ENCODE measurements around the gene TACC3.

TACC3 gene

DNA sequence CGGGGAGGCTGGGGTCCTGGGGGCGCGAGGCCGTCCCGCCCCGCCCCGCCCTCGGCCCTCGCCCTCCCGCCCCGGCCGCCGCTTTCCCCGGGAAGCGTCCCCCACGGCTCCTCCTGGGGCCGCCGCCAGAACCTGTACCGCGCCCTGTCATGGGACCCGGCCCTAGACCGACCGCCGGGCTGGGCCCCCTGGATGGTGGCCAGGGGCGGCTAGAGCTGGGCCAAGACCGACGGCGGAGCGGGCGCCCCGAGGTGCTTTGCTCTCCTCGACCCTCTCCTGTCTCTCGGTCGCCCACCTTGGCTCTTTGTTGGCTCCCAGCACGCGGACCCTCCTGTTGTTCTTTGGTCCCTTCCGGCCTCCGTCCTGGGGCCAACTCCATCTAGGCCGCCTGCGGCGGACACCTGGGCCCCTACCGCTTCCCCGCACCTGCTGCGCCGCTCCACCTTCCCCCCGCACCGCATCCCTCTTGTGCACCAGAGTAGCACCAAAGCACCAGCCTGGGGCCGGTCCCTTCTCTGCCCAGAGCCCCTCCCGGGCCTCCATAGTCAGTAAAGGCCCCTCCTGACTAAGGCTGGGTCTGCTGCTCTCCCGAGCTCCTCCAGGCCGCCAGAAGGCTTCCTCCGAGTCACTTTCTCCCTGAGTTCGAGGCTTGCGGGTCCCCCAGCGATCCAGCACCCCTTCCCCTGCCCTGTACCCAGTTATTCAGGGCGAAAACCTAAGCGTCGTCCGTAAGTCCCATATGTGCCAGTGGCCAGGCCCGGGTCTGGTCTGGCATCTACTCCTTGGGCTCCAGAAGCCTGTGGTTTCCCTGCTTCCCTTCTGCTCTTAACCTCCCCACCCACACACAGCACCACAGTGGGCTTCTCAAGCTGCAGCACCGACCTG is 587 bp downstream of the TACC3 start:
- no peak for DNase-seq

DNA sequence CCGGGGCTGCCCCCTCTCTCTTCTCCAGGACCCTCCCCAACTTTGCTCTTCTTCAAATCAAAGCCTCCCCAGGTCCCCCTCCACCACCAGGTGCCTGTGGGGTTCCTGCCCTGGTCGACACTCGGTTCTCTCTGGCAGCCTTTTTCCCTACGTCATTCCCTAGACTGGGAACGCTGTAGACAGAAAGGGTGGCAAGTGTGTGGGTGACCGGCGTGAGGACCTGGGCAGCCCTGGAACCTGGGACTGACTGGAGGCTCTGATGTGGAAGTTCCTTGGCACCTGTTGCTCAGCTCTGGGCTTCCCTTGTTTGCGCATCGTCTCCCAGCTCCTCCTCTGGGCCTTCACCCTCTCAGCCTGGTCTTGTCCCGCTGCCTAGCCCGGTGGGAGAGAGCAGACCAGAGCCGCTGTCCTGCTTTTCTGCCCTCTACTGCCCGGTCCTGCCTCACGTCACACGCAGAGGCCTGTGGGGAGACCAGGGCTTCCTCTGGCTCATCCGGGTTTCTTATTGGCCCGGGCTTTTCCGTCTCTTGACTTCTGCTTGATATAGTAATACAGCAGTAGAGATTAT is 1.3 kb downstream of the TACC3 start:
- no peak for DNase-seq

DNA sequence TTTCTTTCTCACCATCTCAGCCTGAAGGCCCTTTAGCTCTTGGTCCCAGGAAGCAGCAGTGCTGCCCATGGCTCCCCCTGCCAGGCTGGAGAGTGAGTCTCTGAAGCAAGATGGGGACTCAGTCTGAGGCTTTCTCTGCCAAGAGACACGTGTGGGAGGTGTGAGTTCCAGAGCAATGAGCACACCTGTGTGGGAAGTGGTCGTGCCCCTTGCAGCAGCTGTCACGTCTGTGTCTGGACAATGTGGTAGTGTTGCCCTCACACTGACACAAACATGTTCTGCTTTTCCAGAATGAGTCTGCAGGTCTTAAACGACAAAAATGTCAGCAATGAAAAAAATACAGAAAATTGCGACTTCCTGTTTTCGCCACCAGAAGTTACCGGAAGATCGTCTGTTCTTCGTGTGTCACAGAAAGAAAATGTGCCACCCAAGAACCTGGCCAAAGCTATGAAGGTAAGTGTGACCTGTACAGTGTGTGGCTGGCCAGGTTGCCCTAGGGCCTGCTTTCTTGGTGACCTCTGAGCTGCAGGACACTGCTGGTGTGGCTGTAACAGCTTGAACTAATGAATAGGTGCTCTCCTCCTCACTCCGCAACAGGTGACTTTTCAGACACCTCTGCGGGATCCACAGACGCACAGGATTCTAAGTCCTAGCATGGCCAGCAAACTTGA is 1.9 kb downstream of the TACC3 start:
- no peak for DNase-seq

DNA sequence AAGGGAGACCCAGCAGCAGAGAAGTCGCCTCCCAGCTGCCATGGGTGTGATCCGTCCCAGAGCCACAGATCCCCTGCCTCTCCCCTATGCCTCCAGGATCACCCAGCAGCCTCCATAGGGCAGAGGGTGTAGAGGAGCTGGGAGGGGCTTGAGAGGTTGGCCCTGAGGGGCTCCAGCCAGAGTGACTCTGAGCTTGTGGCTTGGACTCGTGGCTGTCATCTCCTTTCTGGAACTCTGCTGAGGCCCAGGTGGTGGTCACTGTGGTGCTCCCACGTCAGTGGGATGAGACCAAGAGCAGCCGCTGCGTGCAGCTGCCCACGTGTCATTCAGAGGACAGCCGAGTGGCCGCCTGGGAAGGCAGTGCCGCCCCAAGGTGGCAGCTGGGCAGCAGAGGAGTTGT is 4.2 kb downstream of the TACC3 start:
- DNase-seq, result no peak

DNA sequence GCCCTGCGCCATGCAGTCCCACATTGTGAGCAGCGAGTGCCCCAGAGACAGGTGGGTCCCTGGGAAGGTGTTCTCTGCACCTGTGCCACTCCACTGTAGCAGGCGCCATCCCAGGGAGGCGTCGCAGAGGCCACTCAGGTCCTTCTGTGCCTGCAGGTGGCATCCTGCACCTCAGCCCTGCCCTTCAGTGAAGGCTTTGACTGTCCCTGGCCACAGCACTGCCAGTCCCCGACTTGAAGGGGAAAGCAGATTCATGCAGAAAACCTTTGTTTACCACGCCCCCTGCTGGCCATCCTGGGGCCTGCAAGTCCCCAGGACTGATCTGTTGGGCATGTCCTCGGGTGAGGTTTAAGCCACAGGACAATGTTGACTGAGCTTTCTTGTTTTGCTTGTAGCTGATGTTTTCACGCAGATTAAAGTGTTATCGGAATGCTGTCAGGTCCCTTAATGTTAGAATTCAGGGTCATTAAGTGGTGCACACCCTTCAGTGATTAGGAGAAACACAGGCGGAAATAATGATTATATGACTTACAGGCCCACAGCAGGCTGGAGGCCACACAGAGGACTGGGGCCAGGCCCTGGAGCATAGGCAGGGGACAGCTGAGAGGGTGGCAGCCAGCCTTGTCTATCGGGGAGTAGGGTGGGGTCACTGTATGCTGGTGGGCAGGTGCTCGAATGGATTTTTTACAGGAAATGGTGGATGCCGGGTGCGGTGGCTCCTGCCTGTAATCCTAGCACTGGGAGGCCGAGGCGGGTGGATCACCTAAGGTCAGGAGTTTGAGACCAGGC is 5.0 kb downstream of the TACC3 start:
- peak in 51 of 56 donors; percentile 31 to 94 (median 77) for DNase-seq

DNA sequence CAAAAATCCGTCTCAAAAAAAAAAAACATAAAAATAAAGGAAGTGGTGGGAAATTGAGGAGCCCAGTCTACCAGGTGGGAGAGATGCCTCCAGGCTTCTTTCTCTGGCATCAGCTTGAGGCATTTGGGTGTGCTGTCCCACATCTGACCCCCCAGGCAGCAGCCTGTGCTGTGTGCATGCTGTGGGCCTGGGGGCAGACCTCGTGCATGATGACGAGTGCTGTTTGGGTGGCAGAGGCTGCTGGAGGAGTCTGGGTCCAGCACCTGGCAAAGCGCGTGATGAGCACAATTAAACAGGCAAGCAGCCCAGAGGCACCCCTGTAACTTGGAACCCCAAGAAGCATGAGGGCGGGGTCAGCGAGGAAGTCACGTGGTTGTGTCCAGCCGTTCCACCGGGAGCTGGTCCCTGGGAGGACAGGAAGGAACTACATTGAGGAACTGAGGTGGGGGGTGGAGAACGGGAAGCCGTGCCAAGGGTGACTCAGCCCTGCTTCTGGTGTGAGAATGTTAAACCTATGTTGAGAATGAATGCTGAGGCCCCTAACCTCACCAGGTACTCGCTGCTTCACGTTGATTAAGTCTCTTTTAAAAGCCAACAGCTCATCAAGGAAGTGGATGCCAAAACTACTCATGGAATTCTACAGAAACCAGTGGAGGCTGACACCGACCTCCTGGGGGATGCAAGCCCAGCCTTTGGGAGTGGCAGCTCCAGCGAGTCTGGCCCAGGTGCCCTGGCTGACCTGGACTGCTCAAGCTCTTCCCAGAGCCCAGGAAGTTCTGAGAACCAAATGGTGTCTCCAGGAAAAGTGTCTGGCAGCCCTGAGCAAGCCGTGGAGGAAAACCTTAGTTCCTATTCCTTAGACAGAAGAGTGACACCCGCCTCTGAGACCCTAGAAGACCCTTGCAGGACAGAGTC is 6.1 kb downstream of the TACC3 start:
- DNase-seq, result peak in 3 of 56 donors; percentile 11 to 31 (median 18)

DNA sequence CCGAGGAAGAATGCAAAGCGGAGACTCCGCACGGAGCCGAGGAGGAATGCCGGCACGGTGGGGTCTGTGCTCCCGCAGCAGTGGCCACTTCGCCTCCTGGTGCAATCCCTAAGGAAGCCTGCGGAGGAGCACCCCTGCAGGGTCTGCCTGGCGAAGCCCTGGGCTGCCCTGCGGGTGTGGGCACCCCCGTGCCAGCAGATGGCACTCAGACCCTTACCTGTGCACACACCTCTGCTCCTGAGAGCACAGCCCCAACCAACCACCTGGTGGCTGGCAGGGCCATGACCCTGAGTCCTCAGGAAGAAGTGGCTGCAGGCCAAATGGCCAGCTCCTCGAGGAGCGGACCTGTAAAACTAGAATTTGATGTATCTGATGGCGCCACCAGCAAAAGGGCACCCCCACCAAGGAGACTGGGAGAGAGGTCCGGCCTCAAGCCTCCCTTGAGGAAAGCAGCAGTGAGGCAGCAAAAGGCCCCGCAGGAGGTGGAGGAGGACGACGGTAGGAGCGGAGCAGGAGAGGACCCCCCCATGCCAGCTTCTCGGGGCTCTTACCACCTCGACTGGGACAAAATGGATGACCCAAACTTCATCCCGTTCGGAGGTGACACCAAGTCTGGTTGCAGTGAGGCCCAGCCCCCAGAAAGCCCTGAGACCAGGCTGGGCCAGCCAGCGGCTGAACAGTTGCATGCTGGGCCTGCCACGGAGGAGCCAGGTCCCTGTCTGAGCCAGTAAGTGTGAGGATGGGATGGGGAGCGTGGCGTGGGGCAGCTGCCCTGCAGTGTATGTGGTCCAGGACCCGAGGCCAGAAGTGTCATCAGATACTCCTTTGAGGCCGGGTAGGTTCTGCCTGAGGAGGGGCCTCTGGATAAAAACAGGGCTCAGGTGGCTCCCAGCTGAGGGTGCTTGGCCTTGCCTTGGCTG is 7.0 kb downstream of the TACC3 start:
- DNase-seq, result no peak

DNA sequence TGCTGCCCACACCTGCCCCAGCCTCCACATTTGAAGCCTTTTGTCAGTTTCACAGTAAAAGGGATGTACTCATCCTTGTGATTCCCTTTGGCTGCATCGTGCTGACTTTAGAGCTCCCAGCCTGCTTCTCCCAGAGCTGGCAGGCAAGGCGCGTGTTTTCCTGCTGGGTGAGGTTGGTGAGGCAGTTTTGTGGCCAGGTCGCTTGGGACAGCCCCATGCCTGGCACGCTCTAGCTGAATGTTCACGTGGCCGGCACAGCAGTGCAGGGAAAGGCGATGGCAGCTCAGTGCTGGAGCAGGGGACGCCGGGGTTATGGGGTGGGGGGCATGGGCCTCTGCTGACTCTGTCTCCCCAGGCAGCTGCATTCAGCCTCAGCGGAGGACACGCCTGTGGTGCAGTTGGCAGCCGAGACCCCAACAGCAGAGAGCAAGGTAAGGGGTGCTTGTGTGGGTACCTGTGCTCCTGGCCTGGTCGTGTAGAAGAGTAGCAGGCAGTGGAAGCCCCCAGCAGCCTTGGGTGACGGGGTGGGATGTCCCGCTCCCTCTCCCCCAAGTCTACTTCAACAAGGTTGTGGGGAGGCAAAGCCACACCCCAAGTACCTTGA is 9.3 kb downstream of the TACC3 start:
- no peak for DNase-seq

DNA sequence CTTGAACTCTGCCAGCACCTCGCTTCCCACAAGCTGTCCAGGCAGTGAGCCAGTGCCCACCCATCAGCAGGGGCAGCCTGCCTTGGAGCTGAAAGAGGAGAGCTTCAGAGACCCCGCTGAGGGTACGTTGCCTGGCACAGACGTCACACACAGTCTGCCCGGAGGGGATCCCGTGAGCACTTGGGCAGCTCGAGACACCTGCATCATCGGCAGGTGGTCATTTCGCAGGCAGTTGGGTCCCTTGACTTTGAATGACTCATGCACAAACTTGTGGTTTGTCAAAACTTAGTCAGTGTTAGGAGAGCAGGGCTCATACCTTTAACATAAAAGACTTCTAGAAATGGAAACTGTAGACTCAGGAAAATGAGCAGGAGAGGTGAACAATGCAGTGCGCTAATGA is 9.9 kb downstream of the TACC3 start:
- DNase-seq, result no peak

DNA sequence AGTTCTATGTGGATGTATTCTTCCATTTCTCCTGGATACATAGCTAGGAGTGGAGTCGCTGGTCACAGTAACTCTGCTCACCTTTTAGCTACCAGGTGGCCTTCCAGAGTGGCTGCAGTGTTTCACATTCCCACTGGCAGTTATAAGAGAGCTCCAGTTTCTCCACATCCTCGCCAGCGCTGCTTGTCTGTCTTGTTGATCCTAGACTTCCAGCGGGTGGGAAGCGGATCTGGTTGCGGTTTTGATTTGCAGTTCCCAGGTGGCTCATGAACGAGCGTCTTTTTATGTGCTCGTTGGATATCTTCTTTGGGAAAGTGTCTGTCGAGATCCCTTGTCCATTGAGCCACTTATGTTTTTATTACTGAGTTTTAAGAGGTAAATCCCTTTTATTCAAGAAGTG is 11.6 kb downstream of the TACC3 start:
- DNase-seq, result no peak

DNA sequence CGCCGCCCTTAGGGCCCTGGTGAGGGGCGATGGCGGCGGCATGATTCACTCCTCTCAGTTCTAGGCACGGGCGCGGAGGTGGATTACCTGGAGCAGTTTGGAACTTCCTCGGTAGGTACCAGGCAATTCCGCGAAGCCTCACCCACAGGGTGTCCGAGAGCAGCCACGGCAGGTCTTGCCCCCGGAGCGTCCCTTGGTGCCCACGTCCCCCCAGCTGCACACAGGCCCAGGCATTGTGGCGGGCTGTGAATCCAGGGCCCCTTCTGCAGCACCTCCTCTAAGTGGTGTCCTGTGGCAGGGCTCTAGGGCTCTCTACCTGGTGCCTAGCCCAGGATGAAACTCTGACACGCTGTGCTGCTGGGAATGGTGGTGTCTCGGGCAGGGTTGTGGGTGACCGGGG is 13.9 kb downstream of the TACC3 start:
- DNase-seq, result no peak

DNA sequence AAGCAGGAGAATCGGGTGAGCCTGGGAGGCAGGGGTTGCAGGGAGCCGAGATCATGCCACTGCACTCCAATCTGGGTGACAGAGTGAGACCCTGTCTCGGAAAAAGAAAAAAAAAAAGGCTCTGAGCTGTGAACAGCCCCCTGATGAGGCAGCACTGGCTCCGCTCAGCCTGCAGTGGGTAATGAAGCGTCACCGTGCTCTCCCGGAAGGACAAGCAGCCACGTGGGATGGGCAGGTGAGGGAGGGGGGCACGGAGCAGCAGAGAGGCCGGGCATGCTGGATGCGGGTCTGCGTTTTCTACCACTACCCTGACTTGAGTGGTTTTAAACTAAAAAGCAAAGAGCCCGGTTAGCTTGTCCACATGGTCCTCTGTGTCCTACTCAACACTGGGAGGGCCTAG is 15.5 kb downstream of the TACC3 start:
- DNase-seq, result no peak

DNA sequence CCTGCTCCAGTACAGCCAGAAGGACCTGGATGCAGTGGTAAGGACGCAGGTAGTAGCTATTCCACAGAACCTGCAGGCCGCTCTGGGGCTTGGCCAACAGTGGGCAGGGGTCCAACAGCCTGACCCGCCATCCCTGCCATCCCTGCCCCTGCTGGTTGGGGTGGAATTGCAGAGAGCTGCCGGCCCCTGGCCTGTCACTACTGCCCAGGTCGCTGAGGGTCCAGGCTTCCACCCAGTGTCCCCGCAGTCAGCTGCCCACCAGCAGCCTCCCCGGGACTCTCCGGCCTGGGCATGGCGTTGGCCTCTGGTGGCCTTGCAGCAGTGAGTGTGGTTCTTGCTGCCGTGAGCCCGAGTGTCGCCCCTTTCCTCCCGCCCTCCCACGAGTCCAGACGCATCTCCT is 16.3 kb downstream of the TACC3 start:
- DNase-seq, result no peak

DNA sequence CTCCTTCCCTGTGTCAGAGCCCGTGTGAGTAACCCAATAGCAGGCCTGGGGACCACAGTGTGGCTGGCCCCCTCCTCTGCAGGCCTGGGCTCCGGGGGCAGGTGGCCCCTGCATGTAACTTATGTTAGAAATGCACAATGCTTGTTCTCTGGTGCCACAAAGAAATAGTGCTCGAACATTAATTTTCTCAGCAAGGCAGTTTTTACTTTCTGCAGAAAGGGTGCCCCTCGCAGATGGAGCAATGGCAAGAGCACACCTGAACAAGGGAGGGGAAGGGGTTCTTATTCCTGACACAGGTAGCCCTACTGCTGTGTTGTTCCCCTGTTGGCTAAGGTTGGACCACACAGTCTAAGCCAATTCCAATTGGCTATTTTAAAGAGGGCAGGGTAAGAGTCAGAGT is 17.1 kb downstream of the TACC3 start:
- no peak for DNase-seq

DNA sequence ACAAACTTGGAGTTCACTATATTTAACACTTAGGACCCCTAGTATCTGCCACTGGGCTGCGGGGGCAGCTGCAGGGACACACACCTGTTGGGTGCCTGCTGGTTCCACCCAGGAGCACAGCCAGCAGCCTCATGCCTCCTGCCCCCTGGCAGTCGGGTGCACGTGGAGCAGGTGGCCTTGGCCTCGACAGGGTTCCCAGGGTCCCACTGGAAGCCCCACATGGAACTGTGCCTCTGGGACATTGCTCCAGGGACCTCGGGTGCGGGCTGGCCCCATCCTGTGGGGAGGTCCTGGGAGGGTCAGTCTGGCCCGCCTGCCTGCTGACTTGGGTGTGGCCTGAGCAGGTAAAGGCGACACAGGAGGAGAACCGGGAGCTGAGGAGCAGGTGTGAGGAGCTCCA is 18.0 kb downstream of the TACC3 start:
- DNase-seq, result no peak

DNA sequence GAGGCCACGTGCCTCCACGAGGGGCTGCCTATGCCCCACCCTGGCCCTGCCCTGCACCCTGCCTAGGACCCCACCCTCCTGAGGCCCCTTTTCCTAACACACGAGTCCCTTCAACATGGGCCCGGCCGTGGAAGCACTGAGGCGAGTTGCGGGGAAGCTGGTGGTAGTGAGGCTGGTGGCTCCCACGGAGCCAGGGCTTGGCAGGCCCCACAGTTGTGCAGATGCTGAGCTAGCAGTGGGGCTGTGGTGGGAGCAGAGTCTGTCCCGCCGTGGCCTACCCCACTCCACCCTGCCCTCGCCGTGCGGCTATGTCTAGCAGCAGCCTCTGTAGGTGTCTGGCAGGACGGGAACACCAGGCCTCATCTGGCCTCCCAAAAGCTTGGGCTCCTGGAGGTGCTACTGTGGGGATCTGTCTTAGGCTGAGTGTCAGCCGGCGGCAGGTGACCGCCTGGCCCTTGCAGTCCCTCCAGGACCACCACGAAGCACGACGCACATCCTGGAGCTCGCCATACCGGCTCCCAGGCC is 18.8 kb downstream of the TACC3 start:
- DNase-seq, result no peak

DNA sequence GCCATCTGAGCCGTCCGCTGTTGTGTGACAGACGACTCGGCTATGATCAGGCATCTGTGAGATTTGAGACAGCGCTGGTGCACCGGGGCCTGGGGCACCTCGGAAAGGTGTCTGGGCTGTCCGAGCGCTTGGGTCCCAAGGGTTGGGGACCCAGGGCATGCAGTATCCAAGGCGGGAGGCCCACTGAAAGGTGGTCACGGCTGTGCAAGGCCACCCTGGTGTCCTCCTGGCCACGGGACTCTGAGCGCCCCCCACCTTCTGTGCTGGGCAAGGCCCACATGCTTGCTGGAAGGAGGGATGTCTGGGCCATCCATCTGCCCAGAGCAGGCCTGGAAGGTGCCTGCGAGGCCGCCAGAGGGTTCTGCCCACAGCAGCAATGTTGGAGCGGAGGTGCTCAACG is 19.9 kb downstream of the TACC3 start:
- DNase-seq, result no peak

DNA sequence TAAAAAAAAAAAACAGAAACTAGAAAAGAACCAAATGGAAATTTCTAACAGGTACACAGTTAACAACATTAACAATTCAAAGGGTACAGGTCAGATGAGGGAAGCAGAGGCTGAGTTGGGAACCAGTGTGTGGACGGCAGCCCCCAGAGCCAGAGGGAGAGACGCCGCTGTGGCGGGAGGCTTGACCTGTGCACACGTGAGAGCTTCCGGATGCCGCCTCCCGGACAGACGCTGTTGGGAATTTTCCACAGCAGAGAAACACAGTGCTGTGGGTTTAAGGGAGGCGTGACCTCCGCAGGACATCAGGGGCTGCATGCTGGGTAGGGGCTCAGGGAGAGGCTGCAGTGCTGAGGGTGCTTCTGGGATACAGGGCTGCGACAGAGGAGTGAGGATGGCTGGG is 22.2 kb downstream of the TACC3 start:
- DNase-seq, result no peak

DNA sequence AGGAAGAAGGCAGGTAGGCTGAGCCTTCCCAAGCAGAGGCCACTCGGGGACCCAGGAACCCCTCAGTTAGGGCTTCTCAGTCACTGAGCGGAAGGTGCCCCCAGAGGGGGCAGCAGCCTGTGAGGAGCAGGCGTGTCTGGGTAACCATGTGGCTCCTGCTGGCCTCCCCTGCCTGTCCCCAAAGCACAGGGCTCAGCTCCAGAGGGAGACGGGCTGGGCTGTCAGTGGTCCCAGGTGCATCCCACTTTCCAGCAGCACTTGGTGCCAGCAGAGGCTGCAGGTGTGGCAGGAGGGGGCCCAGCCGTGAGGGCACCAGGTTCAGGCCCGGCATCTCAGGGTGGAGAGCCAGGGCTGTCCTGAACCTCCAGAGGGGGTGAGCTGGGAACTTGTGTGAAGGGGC is 22.7 kb downstream of the TACC3 start:
- DNase-seq, result no peak

All from nucleus accumbens (tissue), 56 donors.